ENCODE data around the gene EPS15. TPM values are rescaled to one million over a fixed set of nuclear protein-coding genes. Genes with fewer than 3 reads are reported as not detected.

The EPS15 gene
- total and polyA plus RNA-seq, 8 donors = 9.9 to 42.0 (median 25.3) TPM

DNA sequence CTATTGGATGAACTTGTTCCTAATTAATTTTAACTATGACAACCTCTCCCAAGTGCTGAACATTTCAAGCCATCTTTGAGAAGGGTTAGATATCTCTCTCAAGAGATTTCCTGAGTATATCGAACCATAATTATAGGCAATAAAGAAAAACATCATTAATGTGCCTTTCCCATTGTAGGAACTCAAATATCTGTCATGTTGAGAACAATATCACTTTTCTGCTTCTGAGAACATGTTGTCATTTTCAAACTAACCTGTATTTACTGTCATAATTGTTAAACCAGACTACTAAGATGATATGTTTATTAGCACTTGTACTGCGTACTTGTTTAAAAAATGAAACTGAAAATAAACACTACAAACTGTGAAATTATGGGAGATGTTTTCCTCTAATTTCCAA is 4.3 kb downstream of the EPS15 start:
- Histone ChIP-seq H3K27me3 (no peaks in the 10 kb centered on the region), H3K4me3 (peak overlapping the region in 1 of 4 donors; percentile 13), H3K27ac (peak overlapping the region in 2 of 4 donors; percentile 36 to 41), H3K36me3 (no peaks in the 10 kb centered on the region), H3K9me3 (no peaks in the 10 kb centered on the region), H3K4me1 (peaks cover 8 to 47% (median 46%) of the 10 kb centered on the region in 3 donors)
- 54 to 63% methylated on average over 2 of the region's 2 CpGs for WGBS, 2 donors
- FAIRE-seq (peak; percentile 45), ATAC-seq (no peak), DNase-seq (no peak)
- intact Hi-C loops (cut with DNase I) = no loop called here
- TF ChIP-seq, protein P1, sequence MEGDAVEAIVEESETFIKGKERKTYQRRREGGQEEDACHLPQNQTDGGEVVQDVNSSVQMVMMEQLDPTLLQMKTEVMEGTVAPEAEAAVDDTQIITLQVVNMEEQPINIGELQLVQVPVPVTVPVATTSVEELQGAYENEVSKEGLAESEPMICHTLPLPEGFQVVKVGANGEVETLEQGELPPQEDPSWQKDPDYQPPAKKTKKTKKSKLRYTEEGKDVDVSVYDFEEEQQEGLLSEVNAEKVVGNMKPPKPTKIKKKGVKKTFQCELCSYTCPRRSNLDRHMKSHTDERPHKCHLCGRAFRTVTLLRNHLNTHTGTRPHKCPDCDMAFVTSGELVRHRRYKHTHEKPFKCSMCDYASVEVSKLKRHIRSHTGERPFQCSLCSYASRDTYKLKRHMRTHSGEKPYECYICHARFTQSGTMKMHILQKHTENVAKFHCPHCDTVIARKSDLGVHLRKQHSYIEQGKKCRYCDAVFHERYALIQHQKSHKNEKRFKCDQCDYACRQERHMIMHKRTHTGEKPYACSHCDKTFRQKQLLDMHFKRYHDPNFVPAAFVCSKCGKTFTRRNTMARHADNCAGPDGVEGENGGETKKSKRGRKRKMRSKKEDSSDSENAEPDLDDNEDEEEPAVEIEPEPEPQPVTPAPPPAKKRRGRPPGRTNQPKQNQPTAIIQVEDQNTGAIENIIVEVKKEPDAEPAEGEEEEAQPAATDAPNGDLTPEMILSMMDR (IDR thresholded peaks at IDR 0.05) = no peak

DNA sequence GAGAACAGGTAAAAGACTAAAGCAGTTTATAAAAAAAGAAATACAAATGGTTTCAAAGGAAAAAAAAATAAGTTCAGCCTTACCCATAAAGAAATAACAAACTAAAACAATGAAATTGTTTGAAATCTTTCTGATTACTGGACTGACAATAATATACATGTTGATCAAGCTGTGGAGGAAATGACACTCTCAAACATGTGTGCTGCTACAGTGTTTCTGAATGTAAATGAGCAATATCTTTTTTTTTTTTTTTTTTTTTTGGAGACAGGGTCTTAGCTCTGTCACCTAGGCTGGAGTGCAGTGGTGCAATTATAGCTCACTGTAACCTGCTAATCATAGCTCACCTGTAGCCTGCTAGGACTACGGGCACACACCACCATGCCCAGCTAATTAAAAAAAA is 6.5 kb downstream of the EPS15 start:
- Histone ChIP-seq H3K36me3 (no peaks in the 10 kb centered on the region), H3K27me3 (no peaks in the 10 kb centered on the region), H3K27ac (no peak overlapping the region), H3K4me1 (peaks cover 14 to 56% (median 55%) of the 10 kb centered on the region in 3 donors), H3K9me3 (no peaks in the 10 kb centered on the region), H3K4me3 (no peak overlapping the region)
- ATAC-seq (no peak), FAIRE-seq (no peak), DNase-seq (no peak)
- TF ChIP-seq, protein P1 (IDR thresholded peaks at IDR 0.05) = no peak
- intact Hi-C loops (cut with DNase I) = no loop called here
- WGBS, 2 donors = 79 to 100% methylated on average over 1 of the region's 1 CpG

DNA sequence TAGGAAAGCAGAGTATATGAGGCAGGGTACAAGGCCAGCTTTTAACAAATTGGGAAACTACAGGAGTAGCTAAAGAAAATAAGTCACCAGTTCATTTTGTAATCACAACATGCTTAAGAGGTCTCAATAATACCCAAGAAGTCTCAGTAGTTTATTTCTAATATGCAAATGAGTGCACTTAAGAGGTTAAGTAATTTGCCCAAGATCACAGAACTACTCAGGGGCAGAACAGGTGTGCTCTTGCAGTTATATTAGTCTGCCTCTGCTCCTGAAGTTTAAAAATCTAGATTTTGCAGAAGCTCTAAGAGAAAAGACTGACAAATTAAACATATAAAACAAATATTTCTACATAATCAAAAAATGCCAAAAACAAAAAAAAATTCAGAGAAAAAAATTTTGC is 6.9 kb downstream of the EPS15 start:
- H3K4me1 ChIP-seq = peaks cover 13 to 56% (median 54%) of the 10 kb centered on the region in 3 donors
- ATAC-seq (no peak), FAIRE-seq (no peak), DNase-seq (no peak)
- H3K36me3 ChIP-seq = no peaks in the 10 kb centered on the region
- no peaks in the 10 kb centered on the region for H3K9me3 ChIP-seq
- TF ChIP-seq, protein P1 (IDR thresholded peaks at IDR 0.05) = no peak
- no peak overlapping the region for H3K4me3 ChIP-seq
- H3K27ac ChIP-seq = no peak overlapping the region
- intact Hi-C loops (cut with DNase I) = no loop called here
- H3K27me3 ChIP-seq = no peaks in the 10 kb centered on the region

DNA sequence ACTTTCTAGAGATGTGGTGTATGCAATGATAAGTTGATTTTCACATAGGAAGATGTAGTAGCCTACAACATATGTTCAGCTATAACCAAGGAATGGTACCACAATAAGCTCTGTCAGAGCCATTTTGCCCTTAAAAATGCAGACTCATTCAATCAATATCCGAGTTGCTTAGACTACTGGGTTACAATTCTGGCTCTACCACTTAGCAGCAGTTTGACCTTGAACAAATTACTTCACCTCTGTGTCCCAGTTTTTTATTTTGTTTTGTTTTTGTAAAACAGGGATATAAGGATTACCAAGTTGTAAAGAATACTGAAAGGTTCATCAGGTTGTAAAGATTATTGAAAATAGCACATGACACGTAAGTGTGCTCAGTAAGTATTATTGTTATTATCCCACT is 9.3 kb downstream of the EPS15 start:
- Histone ChIP-seq H3K27ac (peak overlapping the region in 2 of 4 donors; percentile 45 to 50), H3K27me3 (no peaks in the 10 kb centered on the region), H3K4me1 (peaks cover 7 to 45% (median 38%) of the 10 kb centered on the region in 3 donors), H3K4me3 (no peak overlapping the region), H3K36me3 (no peaks in the 10 kb centered on the region), H3K9me3 (no peaks in the 10 kb centered on the region)
- no peak for DNase-seq
- 35 to 38% methylated on average over 2 of the region's 2 CpGs for WGBS, 2 donors
- intact Hi-C loops (cut with DNase I) = loop anchor here in 1 of 3 donors (10.0 kb wide), 1 partner anchor 95 kb away; no protein-coding TSS in a partner anchor
- no peak for FAIRE-seq
- peak; percentile 74 to 93 (median 87) for ATAC-seq
- TF ChIP-seq, protein P1 (IDR thresholded peaks at IDR 0.05) = no peak

DNA sequence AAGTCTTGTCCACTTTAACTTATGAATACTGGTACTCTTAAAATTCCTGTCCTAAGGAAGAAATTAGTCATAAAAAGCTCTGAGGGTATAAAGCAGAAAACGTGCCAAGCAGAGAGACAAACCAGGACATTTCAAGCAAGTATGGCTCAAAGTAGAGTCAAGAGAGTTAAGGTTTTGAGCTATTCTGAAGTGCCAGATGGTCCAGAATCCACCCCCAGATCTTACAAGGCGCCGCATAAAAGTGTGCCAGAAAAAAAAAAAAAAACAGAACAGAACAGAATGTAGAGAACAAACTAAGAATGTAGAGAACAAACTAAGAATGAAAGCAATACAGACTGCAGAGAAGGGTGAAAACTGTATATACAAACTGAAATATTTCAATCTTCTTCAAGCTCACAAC is 12.5 kb downstream of the EPS15 start:
- H3K4me1 ChIP-seq = peaks cover 7 to 24% (median 17%) of the 10 kb centered on the region in 3 donors
- peak; percentile 76 for FAIRE-seq
- no peak for DNase-seq

More for the DNA sequence above, 12.5 kb downstream of the EPS15 start:
- no peaks in the 10 kb centered on the region for H3K36me3 ChIP-seq
- no peaks in the 10 kb centered on the region for H3K27me3 ChIP-seq
- TF ChIP-seq, protein P1 (IDR thresholded peaks at IDR 0.05) = no peak
- intact Hi-C loops (cut with DNase I) = loop anchor here in 1 of 3 donors (10.0 kb wide), 1 partner anchor 92 kb away; no protein-coding TSS in a partner anchor
- no peak overlapping the region for H3K27ac ChIP-seq
- H3K4me3 ChIP-seq = no peak overlapping the region
- H3K9me3 ChIP-seq = no peaks in the 10 kb centered on the region
- 13 to 37% methylated on average over 3 of the region's 3 CpGs for WGBS, 2 donors
- peak; percentile 27 to 63 (median 58) for ATAC-seq

Data from pancreas (tissue), 10 donors.